Thoracic aorta (tissue), 2 donors: Measurements from ENCODE around the gene NSD1. TPM values are rescaled to one million over a fixed set of nuclear protein-coding genes. Genes with fewer than 3 reads are reported as not detected.

ENCODE experiments used
- ATAC-seq: fragments of 150-250 bp; one replicate; pipeline ENCODE4 v1.8.0; 2017; ENCODE audit warnings: low read depth; ENCODE audit not compliant: insufficient number of reproducible peaks, low FRiP score
- DNase-seq: peaks from one replicate; pipeline ENCODE4 v3.0.0-alpha.2; 2020; ENCODE audit warnings: low spot score
- H3K27ac ChIP-seq, 2 donors: fragments of 200-600 bp; sonication (generic); 1 replicate in 1 of 2; 2 replicates in 1 of 2; pipeline ENCODE4 v1.5.1; 2016; ENCODE audit warnings: mild to moderate bottlenecking in 2 of 2, moderate library complexity in 2 of 2
- H3K27me3 ChIP-seq: fragments of 200-600 bp; sonication (generic); replicated peaks from 2 replicates; pipeline ENCODE4 v1.6.0; 2016; ENCODE audit warnings: mild to moderate bottlenecking; ENCODE audit not compliant: insufficient read depth
- H3K36me3 ChIP-seq: fragments of 200-600 bp; sonication (generic); one replicate; pipeline ENCODE4 v1.5.1; 2016
- H3K4me1 ChIP-seq, 2 donors: fragments of 200-600 bp; sonication (generic); 1 replicate in 1 of 2; 2 replicates in 1 of 2; pipeline versions ENCODE4 v1.5.1 to v1.6.0; 2016; ENCODE audit warnings: low read depth in 2 of 2, mild to moderate bottlenecking in 1 of 2; ENCODE audit not compliant: control insufficient read depth in 1 of 2
- H3K4me3 ChIP-seq: fragments of 200-600 bp; sonication (generic); 2 replicates; pipeline ENCODE4 v1.5.1; 2016; ENCODE audit warnings: mild to moderate bottlenecking
- H3K9me3 ChIP-seq: fragments of 200-600 bp; sonication (generic); 2 replicates; pipeline ENCODE4 v1.5.1; 2016
- total RNA-seq, 2 donors: library from RNA; depleted of rRNA; stranded (reverse); fragments of >200 nt; gene quantifications; one replicate each; pipeline versions ENCODE4 v1.1.0 to v1.2.3, GENCODE V29; 2016
- TF ChIP-seq, protein P1 (sequence below): fragments of 200-600 bp; sonication (generic); IDR thresholded peaks from one replicate; pipeline ENCODE4 v1.5.1; 2019; ENCODE audit warnings: antibody characterized with exemption

NSD1 gene
- total RNA-seq, 2 donors from 2014 or later, result 26.1 to 70.5 TPM

DNA sequence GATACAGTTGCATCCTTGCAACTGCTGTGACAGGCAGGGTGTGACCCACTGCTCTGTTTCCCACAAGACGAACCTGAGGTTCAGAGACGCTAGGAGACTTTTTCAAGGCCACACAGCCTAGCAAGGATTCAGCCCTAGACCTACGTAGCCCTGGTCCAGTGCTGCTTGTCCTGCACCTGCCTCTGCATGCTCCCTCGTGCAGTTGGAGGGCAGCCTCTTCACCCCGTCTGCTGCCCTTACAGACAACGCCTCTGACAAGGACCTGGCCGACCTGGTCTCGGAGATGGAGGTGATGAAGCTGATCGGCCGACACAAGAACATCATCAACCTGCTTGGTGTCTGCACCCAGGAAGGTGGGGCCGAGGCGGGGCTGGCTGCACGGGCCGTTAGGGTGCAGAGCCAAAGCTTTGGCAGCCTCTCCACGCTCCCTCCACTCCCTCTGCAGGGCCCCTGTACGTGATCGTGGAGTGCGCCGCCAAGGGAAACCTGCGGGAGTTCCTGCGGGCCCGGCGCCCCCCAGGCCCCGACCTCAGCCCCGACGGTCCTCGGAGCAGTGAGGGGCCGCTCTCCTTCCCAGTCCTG, 38.4 kb upstream of the NSD1 start:
- no peak overlapping the region for H3K27ac ChIP-seq
- DNase-seq (no peak), ATAC-seq (no peak)
- H3K4me3 ChIP-seq, result no peak overlapping the region
- no peaks in the 10 kb centered on the region for H3K9me3 ChIP-seq
- H3K27me3 ChIP-seq, result no peaks in the 10 kb centered on the region
- TF ChIP-seq, protein P1, sequence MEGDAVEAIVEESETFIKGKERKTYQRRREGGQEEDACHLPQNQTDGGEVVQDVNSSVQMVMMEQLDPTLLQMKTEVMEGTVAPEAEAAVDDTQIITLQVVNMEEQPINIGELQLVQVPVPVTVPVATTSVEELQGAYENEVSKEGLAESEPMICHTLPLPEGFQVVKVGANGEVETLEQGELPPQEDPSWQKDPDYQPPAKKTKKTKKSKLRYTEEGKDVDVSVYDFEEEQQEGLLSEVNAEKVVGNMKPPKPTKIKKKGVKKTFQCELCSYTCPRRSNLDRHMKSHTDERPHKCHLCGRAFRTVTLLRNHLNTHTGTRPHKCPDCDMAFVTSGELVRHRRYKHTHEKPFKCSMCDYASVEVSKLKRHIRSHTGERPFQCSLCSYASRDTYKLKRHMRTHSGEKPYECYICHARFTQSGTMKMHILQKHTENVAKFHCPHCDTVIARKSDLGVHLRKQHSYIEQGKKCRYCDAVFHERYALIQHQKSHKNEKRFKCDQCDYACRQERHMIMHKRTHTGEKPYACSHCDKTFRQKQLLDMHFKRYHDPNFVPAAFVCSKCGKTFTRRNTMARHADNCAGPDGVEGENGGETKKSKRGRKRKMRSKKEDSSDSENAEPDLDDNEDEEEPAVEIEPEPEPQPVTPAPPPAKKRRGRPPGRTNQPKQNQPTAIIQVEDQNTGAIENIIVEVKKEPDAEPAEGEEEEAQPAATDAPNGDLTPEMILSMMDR, result no peak
- H3K4me1 ChIP-seq, result no peaks in the 10 kb centered on the region
- H3K36me3 ChIP-seq, result no peaks in the 10 kb centered on the region

DNA sequence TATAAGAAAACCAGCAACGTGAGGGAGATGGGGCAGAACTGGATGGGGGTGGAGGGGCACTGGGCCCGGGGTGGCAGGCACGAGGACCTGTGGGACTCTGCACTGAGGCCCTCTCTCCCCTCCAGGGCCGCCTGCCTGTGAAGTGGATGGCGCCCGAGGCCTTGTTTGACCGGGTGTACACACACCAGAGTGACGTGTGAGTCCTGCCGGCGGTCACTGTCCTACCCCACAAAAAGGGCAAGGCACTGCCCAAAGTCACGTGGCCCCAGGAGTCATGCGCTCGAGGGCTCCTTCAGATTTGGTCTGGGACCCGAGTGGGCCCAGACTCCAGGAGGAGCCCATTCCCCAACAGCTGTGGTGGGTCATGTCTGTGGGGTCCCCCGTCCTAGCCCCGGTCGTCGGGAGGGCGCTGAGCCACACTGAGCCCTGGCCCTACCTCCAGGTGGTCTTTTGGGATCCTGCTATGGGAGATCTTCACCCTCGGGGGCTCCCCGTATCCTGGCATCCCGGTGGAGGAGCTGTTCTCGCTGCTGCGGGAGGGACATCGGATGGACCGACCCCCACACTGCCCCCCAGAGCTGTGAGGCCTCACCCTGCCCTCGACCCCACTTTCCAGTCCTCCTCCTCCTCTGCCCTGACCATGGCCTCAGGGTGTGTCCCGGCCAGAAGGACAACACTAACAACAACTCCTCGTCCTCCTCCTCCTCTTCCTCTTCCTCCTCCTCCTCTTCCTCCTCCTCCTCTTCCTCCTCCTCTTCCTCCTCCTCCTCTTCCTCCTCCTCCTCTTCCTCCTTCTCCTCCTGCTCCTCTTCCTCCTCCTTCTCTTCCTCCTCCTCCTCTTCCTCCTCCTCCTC, 37.2 kb upstream of the NSD1 start:
- Histone ChIP-seq H3K4me1 (no peaks in the 10 kb centered on the region), H3K36me3 (no peaks in the 10 kb centered on the region), H3K9me3 (no peaks in the 10 kb centered on the region), H3K4me3 (no peak overlapping the region), H3K27ac (no peak overlapping the region), H3K27me3 (no peaks in the 10 kb centered on the region)
- DNase-seq (no peak), ATAC-seq (no peak)
- TF ChIP-seq, protein P1, result no peak

DNA sequence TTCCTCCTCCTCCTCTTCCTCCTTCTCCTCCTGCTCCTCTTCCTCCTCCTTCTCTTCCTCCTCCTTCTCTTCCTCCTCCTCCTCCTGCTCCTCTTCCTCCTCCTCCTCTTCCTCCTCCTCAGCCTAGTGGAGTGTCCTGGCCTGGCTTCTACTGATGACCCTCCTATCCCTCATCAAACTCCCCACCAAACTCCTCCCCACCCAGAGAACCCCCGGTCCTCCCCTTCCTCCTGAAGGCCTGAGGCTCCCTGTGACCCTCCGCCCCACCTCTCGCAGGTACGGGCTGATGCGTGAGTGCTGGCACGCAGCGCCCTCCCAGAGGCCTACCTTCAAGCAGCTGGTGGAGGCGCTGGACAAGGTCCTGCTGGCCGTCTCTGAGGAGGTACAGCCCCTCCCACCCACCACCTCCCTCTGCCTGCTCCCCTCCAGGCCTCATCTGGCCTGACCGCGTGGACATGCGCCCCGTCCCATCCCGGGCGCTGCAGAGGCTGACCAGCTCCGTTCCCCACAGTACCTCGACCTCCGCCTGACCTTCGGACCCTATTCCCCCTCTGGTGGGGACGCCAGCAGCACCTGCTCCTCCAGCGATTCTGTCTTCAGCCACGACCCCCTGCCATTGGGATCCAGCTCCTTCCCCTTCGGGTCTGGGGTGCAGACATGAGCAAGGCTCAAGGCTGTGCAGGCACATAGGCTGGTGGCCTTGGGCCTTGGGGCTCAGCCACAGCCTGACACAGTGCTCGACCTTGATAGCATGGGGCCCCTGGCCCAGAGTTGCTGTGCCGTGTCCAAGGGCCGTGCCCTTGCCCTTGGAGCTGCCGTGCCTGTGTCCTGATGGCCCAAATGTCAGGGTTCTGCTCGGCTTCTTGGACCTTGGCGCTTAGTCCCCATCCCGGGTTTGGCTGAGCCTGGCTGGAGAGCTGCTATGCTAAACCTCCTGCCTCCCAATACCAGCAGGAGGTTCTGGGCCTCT, 36.3 kb upstream of the NSD1 start:
- H3K9me3 ChIP-seq, result no peaks in the 10 kb centered on the region
- TF ChIP-seq, protein P1, result no peak
- H3K36me3 ChIP-seq, result no peaks in the 10 kb centered on the region
- DNase-seq (no peak), ATAC-seq (no peak)
- H3K4me3 ChIP-seq, result no peak overlapping the region
- no peaks in the 10 kb centered on the region for H3K4me1 ChIP-seq
- peaks cover 3% of the 10 kb centered on the region for H3K27me3 ChIP-seq
- H3K27ac ChIP-seq, result no peak overlapping the region

DNA sequence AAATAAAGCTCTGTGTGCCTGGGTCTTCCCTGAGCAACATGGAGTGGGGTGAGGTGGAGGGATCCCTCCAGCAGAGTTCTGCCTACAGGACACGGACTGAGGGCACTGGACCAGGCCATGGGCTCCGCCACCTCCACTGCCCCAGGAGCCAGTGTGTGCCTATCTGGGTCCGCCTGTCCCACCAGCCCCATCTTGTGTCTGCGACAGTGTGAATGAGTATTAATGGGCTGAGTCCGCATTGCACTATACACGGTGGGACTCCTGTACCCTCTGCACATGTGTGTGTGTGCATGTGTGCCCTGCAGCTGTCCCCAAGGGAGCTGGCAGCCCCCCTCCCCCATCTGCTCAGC, 35.5 kb upstream of the NSD1 start:
- H3K4me3 ChIP-seq, result no peak overlapping the region
- no peaks in the 10 kb centered on the region for H3K4me1 ChIP-seq
- DNase-seq (no peak), ATAC-seq (no peak)
- no peaks in the 10 kb centered on the region for H3K9me3 ChIP-seq
- H3K36me3 ChIP-seq, result no peaks in the 10 kb centered on the region
- TF ChIP-seq, protein P1, result no peak
- peaks cover 3% of the 10 kb centered on the region for H3K27me3 ChIP-seq
- no peak overlapping the region for H3K27ac ChIP-seq
